ENCODE results near the gene RBM44. TPM values are rescaled to one million over a fixed set of nuclear protein-coding genes. Genes with fewer than 3 reads are reported as not detected.
"Not testable (repeated sequence)": the region's sequence is repeated elsewhere in the genome, so short reads cannot be mapped to it uniquely, and the experiment has no call there.

Gene RBM44
- total and polyA plus RNA-seq, 4 donors = 0.02 to 0.75 (median 0.15) TPM

- TF ChIP-seq, protein P1, sequence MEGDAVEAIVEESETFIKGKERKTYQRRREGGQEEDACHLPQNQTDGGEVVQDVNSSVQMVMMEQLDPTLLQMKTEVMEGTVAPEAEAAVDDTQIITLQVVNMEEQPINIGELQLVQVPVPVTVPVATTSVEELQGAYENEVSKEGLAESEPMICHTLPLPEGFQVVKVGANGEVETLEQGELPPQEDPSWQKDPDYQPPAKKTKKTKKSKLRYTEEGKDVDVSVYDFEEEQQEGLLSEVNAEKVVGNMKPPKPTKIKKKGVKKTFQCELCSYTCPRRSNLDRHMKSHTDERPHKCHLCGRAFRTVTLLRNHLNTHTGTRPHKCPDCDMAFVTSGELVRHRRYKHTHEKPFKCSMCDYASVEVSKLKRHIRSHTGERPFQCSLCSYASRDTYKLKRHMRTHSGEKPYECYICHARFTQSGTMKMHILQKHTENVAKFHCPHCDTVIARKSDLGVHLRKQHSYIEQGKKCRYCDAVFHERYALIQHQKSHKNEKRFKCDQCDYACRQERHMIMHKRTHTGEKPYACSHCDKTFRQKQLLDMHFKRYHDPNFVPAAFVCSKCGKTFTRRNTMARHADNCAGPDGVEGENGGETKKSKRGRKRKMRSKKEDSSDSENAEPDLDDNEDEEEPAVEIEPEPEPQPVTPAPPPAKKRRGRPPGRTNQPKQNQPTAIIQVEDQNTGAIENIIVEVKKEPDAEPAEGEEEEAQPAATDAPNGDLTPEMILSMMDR (IDR thresholded peaks at IDR 0.05; ENCODE audit: low read depth, low read length, missing input control) = no peak
Measured at GRCh38 chr2:237749002-237749401, 49.6 kb upstream of the RBM44 start (continued).

GRCh38 chr2:237749961-237750360 is 48.6 kb upstream of the RBM44 start:
- Histone ChIP-seq H3K27ac (ENCODE audit: low read depth in 1 of 2, low read length in 2 of 2) (no peak overlapping the region), H3K4me1 (ENCODE audit: control insufficient read depth in 4 of 4, insufficient read depth in 4 of 4, low read length in 3 of 4) (peaks cover 0 to 3% (median under 1%) of the 10 kb centered on the region in 4 donors), H3K4me3 (ENCODE audit: low read depth in 1 of 3, low read length in 3 of 3) (no peak overlapping the region), H3K36me3 (ENCODE audit: control insufficient read depth in 4 of 4, insufficient read depth in 3 of 4, low read depth in 1 of 4, low read length in 3 of 4) (peaks cover 9 to 38% (median 25%) of the 10 kb centered on the region in 4 donors), H3K27me3 (ENCODE audit: control insufficient read depth in 4 of 4, insufficient read depth in 4 of 4, low read length in 3 of 4) (no peaks in the 10 kb centered on the region), H3K9me3 (ENCODE audit: control insufficient read depth in 4 of 4, low read length in 3 of 4) (no peaks in the 10 kb centered on the region), H3K9ac (ENCODE audit: low read depth in 1 of 2, low read length in 2 of 2) (no peak overlapping the region)
- TF ChIP-seq HNF4A (conservative IDR thresholded peaks at IDR 0.05) (no peak), YY1 (IDR thresholded peaks at IDR 0.05) (no peak), RXRA (IDR thresholded peaks at IDR 0.05) (no peak), EGR1 (IDR thresholded peaks at IDR 0.05; ENCODE audit: low read depth in 2 of 2) (no peak), SP1 (IDR thresholded peaks at IDR 0.05) (no peak), ATF3 (IDR thresholded peaks at IDR 0.05) (no peak), TAF1 (conservative IDR thresholded peaks at IDR 0.05) (no peak), HNF4G (IDR thresholded peaks at IDR 0.05) (no peak), RAD21 (IDR thresholded peaks at IDR 0.05) (no peak), FOXA2 (IDR thresholded peaks at IDR 0.05) (no peak), NR2F2 (IDR thresholded peaks at IDR 0.05) (no peak), GABPA (IDR thresholded peaks at IDR 0.05 in 1 of 2, conservative IDR thresholded peaks at IDR 0.05 in 1 of 2) (no peak), JUND (IDR thresholded peaks at IDR 0.05) (no peak), FOXA1 (IDR thresholded peaks at IDR 0.05) (no peak), MAX (IDR thresholded peaks at IDR 0.05) (no peak)
- TF ChIP-seq, protein P2, sequence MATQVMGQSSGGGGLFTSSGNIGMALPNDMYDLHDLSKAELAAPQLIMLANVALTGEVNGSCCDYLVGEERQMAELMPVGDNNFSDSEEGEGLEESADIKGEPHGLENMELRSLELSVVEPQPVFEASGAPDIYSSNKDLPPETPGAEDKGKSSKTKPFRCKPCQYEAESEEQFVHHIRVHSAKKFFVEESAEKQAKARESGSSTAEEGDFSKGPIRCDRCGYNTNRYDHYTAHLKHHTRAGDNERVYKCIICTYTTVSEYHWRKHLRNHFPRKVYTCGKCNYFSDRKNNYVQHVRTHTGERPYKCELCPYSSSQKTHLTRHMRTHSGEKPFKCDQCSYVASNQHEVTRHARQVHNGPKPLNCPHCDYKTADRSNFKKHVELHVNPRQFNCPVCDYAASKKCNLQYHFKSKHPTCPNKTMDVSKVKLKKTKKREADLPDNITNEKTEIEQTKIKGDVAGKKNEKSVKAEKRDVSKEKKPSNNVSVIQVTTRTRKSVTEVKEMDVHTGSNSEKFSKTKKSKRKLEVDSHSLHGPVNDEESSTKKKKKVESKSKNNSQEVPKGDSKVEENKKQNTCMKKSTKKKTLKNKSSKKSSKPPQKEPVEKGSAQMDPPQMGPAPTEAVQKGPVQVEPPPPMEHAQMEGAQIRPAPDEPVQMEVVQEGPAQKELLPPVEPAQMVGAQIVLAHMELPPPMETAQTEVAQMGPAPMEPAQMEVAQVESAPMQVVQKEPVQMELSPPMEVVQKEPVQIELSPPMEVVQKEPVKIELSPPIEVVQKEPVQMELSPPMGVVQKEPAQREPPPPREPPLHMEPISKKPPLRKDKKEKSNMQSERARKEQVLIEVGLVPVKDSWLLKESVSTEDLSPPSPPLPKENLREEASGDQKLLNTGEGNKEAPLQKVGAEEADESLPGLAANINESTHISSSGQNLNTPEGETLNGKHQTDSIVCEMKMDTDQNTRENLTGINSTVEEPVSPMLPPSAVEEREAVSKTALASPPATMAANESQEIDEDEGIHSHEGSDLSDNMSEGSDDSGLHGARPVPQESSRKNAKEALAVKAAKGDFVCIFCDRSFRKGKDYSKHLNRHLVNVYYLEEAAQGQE (IDR thresholded peaks at IDR 0.05) = no peak
- TF ChIP-seq, protein P1 (IDR thresholded peaks at IDR 0.05; ENCODE audit: low read depth, low read length, missing input control) = no peak
- TF ChIP-seq, protein P3, sequence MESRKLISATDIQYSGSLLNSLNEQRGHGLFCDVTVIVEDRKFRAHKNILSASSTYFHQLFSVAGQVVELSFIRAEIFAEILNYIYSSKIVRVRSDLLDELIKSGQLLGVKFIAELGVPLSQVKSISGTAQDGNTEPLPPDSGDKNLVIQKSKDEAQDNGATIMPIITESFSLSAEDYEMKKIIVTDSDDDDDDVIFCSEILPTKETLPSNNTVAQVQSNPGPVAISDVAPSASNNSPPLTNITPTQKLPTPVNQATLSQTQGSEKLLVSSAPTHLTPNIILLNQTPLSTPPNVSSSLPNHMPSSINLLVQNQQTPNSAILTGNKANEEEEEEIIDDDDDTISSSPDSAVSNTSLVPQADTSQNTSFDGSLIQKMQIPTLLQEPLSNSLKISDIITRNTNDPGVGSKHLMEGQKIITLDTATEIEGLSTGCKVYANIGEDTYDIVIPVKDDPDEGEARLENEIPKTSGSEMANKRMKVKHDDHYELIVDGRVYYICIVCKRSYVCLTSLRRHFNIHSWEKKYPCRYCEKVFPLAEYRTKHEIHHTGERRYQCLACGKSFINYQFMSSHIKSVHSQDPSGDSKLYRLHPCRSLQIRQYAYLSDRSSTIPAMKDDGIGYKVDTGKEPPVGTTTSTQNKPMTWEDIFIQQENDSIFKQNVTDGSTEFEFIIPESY (IDR thresholded peaks at IDR 0.05) = no peak
- DNase-seq (ENCODE audit: low spot score) = no peak
- WGBS = 85% methylated on average over 2 of the region's 2 CpGs

DNA sequence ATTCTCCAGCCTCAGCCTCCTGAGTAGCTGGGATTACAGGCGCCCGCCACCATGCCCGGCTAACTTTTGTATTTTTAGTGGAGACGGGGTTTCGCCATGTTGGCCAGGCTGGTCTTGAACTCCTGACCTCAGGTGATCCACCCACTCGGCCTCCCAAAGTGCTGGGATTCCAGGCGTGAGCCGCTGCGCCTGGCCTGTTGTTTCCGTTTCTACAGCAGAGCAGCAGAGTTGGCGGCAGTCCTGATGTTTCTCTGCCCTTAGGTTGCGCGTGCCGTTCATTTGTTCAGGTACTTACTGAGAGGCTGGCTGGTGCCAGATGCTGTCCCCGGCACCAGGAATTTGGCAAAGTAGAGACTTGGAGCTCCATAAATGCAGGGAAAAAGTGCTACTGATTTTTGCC is 48.1 kb upstream of the RBM44 start:
- DNase-seq (ENCODE audit: low spot score); H3K27ac ChIP-seq (ENCODE audit: low read depth in 1 of 2, low read length in 2 of 2); H3K9me3 ChIP-seq (ENCODE audit: control insufficient read depth in 4 of 4, low read length in 3 of 4); H3K9ac ChIP-seq (ENCODE audit: low read depth in 1 of 2, low read length in 2 of 2); H3K4me1 ChIP-seq (ENCODE audit: control insufficient read depth in 4 of 4, insufficient read depth in 4 of 4, low read length in 3 of 4); H3K4me3 ChIP-seq (ENCODE audit: low read depth in 1 of 3, low read length in 3 of 3); H3K27me3 ChIP-seq (ENCODE audit: control insufficient read depth in 4 of 4, insufficient read depth in 4 of 4, low read length in 3 of 4): not testable (repeated sequence)
- WGBS = 92% methylated on average over 15 of the region's 15 CpGs
- peaks cover 10 to 43% (median 27%) of the 10 kb centered on the region in 4 donors for H3K36me3 ChIP-seq (ENCODE audit: control insufficient read depth in 4 of 4, insufficient read depth in 3 of 4, low read depth in 1 of 4, low read length in 3 of 4)
